ENCODE data around the gene ZFYVE27. TPM values are rescaled to one million over a fixed set of nuclear protein-coding genes. Genes with fewer than 3 reads are reported as not detected.

The ZFYVE27 gene
- total RNA-seq, 1 donor from 2014 or later: 10.7 TPM

DNA sequence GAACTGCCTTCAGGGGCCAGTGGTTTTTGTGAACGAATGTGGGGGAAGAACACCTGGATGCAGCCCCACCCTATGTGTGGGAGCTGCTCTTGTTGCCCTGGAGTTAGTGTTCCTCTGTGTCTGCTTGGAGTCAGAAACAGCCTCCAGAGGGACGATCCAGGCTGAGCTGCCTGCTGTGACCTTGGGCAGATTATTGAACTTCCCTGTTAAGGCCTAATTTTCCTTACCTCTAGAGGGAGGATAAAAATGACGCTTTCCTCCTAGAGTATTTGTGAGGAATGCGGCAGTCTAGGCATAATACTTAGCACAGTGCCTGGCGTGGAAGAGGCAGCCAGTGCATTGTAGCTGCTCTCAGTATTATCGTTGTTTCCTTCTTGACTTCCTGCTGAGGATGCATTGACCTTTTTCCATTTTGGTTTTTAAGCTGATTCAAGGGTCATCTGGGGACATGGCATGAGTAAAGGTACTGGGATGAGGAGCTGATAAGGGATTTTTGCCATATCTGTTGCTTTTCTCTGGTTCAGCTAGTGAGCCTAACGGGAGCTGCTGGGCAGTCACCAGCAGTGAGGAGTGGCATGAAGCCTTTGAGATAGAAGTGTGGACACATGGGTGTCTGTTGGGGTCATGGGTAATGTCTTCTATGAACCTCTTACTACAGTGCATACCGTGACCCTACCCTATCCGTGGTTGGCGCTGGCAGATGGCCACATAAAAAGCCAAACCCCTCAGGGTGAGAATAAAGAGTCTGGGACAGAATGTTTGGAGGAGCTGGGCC is 6.4 kb downstream of the ZFYVE27 start:
- DNase-seq (ENCODE audit: low spot score): no peak
- ATAC-seq: no peak

GRCh38 chr10:97744405-97745035 is 7.6 kb downstream of the ZFYVE27 start:
- DNase-seq (ENCODE audit: low spot score) (no peak), ATAC-seq (no peak)

GRCh38 chr10:97747573-97747972 is 10.6 kb downstream of the ZFYVE27 start:
- no peak for DNase-seq (ENCODE audit: low spot score)

GRCh38 chr10:97748116-97748515 is 11.2 kb downstream of the ZFYVE27 start:
- ATAC-seq (no peak), DNase-seq (ENCODE audit: low spot score) (no peak)

More at GRCh38 chr10:97747573-97747972, 10.6 kb downstream of the ZFYVE27 start:
- ATAC-seq: no peak

GRCh38 chr10:97752956-97753355 is 16.0 kb downstream of the ZFYVE27 start:
- DNase-seq (ENCODE audit: low spot score): no peak
- ATAC-seq: no peak

- DNase-seq (ENCODE audit: low spot score) (no peak), ATAC-seq (no peak)
Observed at GRCh38 chr10:97754726-97755125, 17.8 kb downstream of the ZFYVE27 start.

GRCh38 chr10:97755718-97756117 is 18.8 kb downstream of the ZFYVE27 start:
- ATAC-seq: no peak
- no peak for DNase-seq (ENCODE audit: low spot score)

- DNase-seq (ENCODE audit: low spot score) (no peak), ATAC-seq (no peak)
Observed at GRCh38 chr10:97757471-97757870, 20.5 kb downstream of the ZFYVE27 start.

DNA sequence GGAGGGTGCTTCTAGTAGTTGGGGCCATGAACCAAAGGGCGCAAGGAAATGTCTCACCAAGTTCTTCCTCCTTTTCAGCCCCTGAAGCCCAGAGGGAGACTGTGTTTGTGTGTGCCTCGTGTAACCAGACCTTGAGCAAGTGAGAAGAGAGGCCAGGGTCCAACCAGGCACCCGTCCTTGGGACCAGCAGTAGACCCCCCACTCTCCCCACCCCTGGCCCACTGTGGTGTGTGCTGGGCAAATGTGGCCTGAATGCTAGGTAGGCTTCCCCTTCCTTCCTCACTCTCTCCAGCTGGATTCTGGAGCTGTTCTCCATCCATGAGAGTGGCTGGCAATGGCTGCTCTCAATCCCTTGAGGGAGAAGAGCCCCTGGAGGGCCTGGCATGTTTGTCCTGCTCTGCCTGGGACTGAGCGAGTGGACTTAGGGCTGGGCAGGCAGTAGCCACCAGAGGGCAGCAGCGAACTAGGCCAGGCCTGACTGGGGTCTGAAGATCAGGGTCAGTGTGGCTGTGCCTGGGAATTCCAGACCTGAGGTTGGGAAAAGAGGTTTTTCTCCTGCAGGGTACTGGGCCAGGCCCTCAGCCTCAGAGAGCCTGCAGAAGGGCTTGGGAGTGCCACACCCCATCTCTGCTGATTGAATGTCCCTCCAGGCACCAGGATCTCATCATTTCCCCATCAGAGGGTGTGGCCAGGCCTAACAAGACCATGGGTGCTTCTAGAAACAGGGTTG is 22.4 kb downstream of the ZFYVE27 start:
- peak; percentile 60 for DNase-seq (ENCODE audit: low spot score)
- peak; percentile 92 for ATAC-seq

- DNase-seq (ENCODE audit: low spot score) (no peak), ATAC-seq (no peak)
Observed at GRCh38 chr10:97759946-97760345, 23.0 kb downstream of the ZFYVE27 start.

- DNase-seq (ENCODE audit: low spot score) (no peak), ATAC-seq (no peak)
Observed at GRCh38 chr10:97760461-97761257, 23.7 kb downstream of the ZFYVE27 start.

- DNase-seq (ENCODE audit: low spot score) (no peak), ATAC-seq (no peak)
Observed at GRCh38 chr10:97761331-97761865, 24.5 kb downstream of the ZFYVE27 start.

- no peak for ATAC-seq
- no peak for DNase-seq (ENCODE audit: low spot score)
Observed at GRCh38 chr10:97762056-97762455, 25.1 kb downstream of the ZFYVE27 start.

DNA sequence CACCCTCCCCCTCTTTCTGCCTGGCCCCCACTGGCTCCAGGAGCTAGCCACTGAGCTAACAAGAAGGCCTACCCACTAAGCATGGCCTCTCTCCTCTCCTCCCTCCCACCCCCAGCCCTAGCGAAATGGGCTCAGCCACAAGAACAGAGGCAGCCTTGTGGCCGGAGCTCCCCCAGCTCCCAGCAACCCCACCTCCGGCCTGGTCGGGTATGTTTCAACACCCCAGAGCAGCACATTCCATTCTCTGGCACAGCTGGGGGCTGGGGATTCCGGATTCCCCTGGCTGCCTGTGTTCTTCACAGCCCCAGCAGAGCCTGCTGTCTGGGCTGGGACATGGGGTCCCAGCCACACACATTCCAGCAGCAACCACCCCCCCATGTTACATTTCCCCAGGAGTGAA is 25.9 kb downstream of the ZFYVE27 start:
- ATAC-seq: no peak
- no peak for DNase-seq (ENCODE audit: low spot score)

DNA sequence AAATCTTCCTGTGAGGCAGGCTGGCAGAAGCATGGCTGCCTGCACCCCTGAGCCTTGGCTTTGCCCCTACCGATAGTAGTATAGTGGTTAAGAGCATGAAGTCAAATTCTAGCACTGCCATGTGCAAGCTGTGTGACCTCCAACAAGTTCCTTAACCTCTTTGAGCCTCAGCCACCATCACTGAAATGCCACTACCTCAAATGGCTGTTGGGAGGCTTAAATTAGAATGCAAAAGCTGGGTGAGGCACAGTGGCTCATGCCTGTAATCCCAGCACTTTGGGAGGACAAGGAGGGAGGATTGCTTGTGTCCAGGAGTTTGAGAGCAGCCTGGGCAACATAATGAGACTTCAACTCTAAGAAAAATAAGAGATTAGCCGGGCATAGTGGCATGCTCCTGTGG is 26.5 kb downstream of the ZFYVE27 start:
- DNase-seq (ENCODE audit: low spot score): no peak
- no peak for ATAC-seq

GRCh38 chr10:97763947-97764346 is 27.0 kb downstream of the ZFYVE27 start:
- DNase-seq (ENCODE audit: low spot score) (no peak), ATAC-seq (no peak)

DNA sequence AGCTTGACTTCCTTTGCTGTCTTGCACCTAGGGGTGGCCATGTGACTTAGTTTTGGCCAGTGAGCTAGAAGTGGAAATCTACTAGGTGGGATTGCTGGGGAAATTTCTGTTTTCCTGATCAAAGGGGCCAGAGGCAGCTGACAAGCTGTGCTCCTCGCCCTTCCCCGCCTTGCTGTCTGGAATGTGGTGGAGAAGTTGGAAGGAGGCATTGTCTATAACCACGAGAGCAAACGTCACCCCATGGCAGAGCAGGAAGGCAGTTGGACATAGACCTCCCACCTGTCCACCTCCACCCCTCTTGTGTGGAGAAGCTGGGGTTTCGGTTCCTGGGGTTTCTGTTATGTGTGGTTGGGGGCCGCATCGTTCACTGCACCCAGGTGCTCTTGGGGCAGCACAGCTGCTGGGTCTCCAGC is 27.6 kb downstream of the ZFYVE27 start:
- no peak for ATAC-seq
- DNase-seq (ENCODE audit: low spot score): no peak

DNA sequence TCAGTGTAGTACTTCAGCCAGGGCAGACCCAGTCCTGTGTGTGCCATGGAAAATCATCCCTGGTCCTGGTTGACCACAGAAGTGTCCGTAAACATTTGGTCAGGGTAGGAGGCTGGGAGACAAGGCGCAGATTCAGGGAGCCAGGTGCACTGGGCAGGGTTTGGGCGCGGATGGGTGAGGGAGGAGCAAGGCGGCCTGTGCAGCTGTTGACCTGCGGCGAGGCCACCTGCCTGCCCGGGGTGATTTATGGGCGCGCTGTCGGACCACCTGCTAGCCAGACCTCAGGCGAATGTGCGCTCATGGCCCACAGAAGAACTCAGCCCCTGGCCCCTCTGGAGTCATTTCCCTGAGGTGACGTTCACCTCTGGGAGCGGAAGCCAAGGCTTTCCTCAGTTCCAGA is 28.3 kb downstream of the ZFYVE27 start:
- DNase-seq (ENCODE audit: low spot score) (no peak), ATAC-seq (no peak)

GRCh38 chr10:97766106-97766810 is 29.3 kb downstream of the ZFYVE27 start:
- DNase-seq (ENCODE audit: low spot score): no peak
- ATAC-seq: no peak

Data from left lobe of liver (tissue), 2 donors.